SIG-M5 (cell line): Measurements from ENCODE around the gene SP140L.
"Not testable (repeated sequence)": the region's sequence is repeated elsewhere in the genome, so short reads cannot be mapped to it uniquely, and the experiment has no call there.

Experiments
- DNase-seq: peaks from one replicate; lab custom pipeline; 2025; lab: John Stamatoyannopoulos, UW

SP140L gene

DNA sequence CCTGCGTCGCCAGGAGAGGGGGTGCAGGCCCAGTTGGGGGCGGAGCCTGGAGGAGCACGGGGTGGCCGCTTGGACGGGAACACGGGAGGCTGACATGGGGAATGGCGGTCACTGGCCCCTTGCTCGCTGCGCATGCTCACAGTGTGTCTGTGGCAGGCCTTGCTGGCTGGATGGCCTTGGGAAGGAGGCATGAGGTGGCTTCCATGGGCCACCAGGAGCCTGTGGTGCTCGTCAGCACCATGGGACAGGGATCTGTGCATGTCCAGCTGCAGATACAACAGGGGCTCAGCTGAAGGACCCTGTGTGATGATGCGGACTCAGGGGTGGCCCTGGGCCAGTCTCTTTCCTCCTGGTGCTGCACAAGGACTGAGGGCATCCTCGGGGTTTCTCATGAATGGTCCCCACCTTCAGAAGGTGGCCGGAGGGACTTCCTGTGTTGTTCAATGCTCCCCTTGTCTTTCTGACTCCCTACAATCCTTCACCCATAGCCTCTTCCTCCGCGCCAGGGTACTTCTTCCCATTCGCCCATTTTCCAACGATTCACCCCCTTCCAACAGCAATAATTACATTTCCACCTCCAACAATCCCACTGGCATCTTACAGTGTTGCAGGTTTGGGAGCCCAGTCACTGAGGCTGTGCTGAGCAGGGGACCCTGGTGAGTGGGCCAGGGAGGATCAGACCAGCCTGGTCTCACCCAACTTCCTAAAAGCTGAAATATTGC is 3.4 kb upstream of the SP140L start:
- DNase-seq: no peak

DNA sequence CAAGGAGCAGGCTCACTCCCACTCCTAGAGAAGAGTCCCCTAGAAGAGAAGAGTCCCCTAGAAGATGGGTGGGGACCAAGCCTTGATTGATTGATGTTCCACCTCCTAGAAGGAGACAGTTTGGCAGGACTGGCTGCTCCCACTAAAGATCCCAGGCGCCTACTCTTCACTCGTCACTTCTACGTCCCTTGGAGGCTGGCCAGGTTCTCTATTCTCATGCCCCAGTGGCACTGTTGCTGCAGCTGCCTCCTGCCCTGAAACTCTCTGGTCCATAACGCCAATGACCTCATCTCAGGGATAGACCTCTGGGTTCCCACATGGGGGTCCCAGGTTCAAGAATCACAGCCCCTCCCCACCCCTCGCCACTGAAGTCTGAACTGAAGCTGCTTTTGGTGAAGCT is 2.5 kb upstream of the SP140L start:
- DNase-seq: no peak

- no peak for DNase-seq
These were observed 1.4 kb upstream of the SP140L start for GRCh38 chr2:230325316-230326243.

- DNase-seq: no peak
These were observed 593 bp downstream of the SP140L start for GRCh38 chr2:230327418-230328154.

DNA sequence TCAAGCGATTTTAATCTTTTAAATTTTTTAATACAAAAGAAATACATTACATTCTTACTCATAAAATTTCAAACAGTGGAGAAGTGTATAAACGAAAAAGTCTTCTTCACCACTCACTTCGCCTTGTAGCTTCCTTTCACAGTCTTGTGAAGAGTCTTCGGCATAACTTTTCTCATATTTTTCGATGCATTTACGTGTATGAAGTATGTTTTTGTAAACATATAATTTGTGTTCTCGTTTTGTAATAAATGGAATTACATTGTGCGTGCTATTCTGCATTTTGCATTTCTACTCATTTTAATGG is 1.1 kb downstream of the SP140L start:
- DNase-seq: no peak

- DNase-seq: no peak
These were observed 3.1 kb downstream of the SP140L start for GRCh38 chr2:230329946-230330605.

- DNase-seq: no peak
These were observed 3.7 kb downstream of the SP140L start for GRCh38 chr2:230330725-230331124.

DNA sequence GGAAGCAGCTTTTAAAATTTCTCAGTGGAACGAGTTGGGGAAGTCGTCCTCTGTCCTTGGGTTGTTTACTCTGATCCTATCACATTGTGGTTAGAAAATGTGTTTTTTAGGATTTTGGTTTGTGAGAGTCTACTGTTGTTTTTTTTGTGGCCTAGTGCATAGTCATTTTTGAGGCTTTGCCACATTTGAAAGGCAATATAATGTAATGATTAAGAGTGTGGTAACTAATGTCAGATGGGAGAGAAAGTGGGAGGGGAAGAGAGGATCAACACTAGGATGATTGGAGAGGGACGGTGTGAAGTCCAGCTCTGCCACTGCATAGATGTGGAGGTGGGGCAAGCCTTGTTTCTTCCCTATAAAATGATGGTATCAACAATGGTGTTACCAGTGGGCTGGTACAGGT is 8.5 kb downstream of the SP140L start:
- no peak for DNase-seq

DNA sequence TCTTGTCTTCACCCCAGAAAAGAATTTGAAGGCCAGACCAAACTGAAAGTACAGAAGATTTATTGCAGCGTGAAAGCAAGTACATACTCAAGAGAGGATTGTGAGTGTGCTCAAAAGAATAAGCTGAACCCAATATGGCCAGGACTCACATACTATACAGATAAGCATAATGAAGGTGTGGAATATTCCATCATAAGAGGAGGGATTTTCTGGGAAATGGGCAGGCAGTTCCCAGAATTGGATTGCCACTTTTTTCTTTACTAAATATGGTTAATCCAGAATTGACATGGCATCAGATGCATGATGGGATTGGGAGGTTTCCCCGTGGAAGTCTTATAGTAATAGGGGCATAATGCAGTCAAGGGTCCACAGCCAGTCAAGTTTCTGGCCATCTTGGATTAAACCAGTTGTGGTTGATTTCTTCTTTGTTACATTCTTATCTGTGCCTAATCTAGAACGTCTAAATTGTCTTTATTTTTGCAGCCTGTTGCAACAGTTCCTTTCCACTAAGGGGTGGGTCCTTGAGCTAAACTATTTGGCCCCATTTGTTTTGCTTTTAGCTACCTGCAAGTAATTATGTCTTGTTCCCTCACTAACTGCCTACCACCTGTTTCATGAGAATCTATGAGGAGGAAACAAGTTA is 9.0 kb downstream of the SP140L start:
- no peak for DNase-seq

DNA sequence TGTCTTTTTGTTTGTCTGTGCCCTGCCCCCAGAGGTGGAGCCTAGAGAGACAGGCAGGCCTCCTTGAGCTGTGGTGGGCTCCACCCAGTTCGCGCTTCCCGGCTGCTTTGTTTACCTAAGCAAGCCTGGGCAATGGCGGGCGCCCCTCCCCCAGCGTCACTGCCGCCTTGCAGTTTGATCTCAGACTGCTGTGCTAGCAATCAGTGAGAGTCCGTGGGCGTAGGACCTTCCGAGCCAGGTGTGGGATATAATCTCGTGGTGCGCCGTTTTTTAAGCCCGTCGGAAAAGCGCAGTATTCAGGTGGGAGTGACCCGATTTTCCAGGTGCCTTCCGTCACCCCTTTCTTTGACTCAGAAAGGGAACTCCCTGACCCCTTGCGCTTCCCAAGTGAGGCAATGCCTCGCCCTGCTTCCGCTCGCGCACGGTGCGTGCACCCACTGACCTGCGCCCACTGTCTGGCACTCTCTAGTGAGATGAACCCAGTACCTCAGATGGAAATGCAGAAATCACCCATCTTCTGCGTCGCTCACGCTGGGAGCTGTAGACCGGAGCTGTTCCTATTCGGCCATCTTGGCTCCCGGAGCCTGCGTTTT is 15.0 kb downstream of the SP140L start:
- not testable (repeated sequence) for DNase-seq

DNA sequence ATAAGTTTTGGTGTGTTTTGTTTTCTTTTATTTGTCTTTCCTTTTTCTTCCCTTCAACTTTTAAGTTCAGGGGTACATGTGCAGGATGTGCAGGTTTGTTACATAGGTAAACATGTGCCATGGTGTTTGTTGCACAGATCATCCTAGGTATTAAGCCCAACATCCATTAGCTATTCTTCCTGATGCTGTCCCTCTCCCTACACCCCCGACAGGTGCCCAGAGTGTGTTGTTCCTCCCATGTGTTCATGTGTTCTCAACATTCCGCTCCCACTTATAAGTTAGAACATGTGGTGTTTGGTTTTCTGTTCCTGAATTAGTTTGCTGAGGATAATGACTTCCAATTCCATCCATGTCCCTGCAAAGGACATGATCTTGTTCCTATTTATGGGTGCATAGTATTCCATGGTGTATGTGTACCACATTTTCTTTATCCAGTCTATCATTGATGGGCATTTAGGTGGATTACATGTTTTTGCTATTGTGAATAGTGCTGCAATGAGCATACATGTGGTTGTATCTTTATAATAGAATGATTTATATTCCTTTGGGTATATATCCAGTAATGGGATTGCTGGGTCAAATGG is 16.1 kb downstream of the SP140L start:
- not testable (repeated sequence) for DNase-seq

DNA sequence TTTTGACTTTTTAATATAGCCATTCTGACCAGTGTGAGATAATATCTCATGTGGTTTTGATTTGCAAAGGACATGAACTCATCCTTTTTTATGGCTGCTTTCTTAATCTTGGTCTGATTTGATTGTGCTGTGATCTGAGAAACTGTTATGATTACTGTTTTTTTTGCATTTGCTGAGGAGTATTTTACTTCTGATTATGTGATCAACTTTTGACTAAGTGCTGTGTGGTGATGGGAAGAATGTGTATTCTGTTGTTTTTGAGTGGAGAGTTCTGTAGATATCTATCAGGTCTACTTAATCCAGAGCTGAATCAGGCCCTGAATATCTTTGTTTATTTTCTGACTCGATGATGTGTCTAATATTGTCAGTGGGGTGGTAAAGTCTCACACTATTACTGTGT is 16.8 kb downstream of the SP140L start:
- DNase-seq: no peak

- no peak for DNase-seq
These were observed 19.5 kb downstream of the SP140L start for GRCh38 chr2:230346465-230346864.

- no peak for DNase-seq
These were observed 20.0 kb downstream of the SP140L start for GRCh38 chr2:230346921-230347533.

GRCh38 chr2:230347659-230348305 is 20.8 kb downstream of the SP140L start:
- no peak for DNase-seq

DNA sequence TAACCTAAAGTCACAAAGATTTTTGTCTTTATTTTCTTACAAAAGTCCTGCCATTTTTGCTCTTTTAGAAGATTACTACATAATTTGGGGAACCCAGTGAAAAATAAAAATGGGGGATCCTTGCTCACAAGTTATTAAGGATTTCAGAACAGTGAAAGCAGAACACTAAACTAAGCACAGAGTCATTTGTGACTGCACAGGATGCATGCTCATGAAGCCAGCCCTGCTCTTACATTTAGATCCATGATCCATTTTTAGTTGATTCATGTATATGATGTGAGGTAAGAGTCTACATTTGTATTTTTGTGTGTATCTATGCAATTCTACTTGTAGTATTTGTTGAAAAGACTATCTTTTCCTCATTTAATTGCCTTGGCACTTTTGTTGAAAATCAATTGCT is 21.8 kb downstream of the SP140L start:
- DNase-seq: no peak

- DNase-seq: no peak
These were observed 29.1 kb downstream of the SP140L start for GRCh38 chr2:230356084-230356483.

- DNase-seq: no peak
These were observed 31.3 kb downstream of the SP140L start for GRCh38 chr2:230358305-230358704.

DNA sequence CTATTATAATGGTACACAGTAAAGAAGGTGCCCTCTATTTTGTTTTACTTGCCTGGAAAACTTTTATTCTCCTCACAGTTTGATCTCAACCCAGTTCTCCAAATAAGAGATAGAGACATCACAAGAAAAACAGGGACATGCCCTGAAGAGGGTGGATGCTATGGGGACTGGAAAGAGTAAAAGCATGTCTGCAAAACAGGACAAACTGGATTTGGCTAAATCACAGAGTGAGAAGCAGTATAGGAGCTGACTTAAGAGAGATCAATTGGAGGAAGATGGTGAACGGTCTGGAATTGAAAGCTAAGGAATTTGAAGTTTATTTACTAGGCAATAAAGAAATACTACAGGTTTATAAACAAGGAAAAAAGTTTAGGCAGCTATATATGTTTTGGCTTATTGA is 33.0 kb downstream of the SP140L start:
- DNase-seq: no peak
